GM12892 (cell line): ENCODE data around the gene NOSTRIN.

ENCODE experiments used
- POLR2A ChIP-seq: IDR thresholded peaks from 2 replicates; pipeline ENCODE4 v1.6.1; 2011; ENCODE audit warnings: low read depth, low read length, control low read depth
- POLR2AphosphoS5 ChIP-seq: IDR thresholded peaks from 2 replicates; pipeline ENCODE4 v1.6.1; 2011; ENCODE audit warnings: low read depth, low read length, control low read depth
- TAF1 ChIP-seq: IDR thresholded peaks from 2 replicates; pipeline ENCODE4 v1.6.1; 2011; ENCODE audit warnings: low read depth, mild to moderate bottlenecking, control low read depth, low read length, borderline replicate concordance

DNA sequence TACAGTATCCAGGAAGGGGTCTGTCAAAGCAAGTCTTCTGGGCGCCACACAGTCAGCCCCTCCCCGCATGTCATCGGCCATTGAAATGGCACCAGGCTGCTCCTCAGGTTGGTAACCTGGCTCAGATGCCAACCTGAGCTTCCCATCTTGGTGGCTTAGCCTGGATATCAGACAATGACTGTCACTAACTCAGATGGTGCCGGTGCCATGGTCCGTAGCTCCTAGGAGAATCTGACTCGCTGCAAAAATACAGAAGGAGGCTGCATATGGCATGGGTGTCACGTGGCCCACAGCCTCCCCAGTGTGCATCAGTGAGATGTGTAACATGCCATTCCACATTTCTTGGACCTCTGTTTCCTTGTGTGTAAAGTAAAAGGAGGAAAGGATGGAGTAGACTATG, 3.2 kb downstream of the NOSTRIN start:
- TF ChIP-seq TAF1 (no peak), POLR2AphosphoS5 (no peak), POLR2A (no peak)
